ENCODE measurements around the gene STIL. TPM values are rescaled to one million over a fixed set of nuclear protein-coding genes. Genes with fewer than 3 reads are reported as not detected.
A peak's percentile ranks its signal among the peaks of the same experiment; 100 is the strongest.

STIL gene
- total and polyA plus RNA-seq, 4 donors = 0.85 to 5.9 (median 1.4) TPM

DNA sequence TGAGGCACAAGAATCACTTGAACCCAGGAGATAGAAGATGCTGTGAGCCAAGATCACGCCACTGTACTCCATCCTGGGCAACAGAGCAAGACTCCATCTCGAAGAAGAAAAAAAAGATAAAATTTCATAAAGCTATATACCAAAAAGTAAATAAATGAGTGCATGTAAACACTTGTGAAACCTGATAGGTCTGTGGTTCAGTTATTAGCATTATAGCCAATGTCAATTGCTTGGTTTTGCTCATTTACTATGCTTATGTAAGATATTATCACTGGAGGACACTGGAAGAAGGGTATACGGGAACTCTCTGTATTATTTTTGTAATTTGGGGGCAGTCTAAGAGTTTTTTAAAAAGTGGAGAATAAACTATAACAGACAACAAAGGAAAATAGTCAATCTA lies 64.2 kb downstream of the STIL start:
- Histone ChIP-seq H3K27me3 (ENCODE audit: control insufficient read depth in 3 of 3, insufficient read depth in 3 of 3, low read length in 2 of 3) (no peaks in the 10 kb centered on the region), H3K9me3 (ENCODE audit: control insufficient read depth in 4 of 4, insufficient read depth in 3 of 4, low read length in 3 of 4) (no peaks in the 10 kb centered on the region), H3K36me3 (ENCODE audit: control insufficient read depth in 4 of 4, insufficient read depth in 4 of 4, low read length in 4 of 4) (peaks cover 0 to 4% (median 2%) of the 10 kb centered on the region in 4 donors), H3K27ac (ENCODE audit: low read depth in 1 of 2, low read length in 1 of 2) (no peak overlapping the region), H3K9ac (ENCODE audit: insufficient read depth in 1 of 2, low read length in 2 of 2) (no peak overlapping the region), H3K4me3 (no peak overlapping the region), H3K4me1 (ENCODE audit: control insufficient read depth in 5 of 5, insufficient read depth in 5 of 5, low read length in 5 of 5) (no peaks in the 10 kb centered on the region)
- DNase-seq (no peak), ATAC-seq (ENCODE audit: insufficient read depth, low FRiP score) (no peak)
- TF ChIP-seq, protein P1, sequence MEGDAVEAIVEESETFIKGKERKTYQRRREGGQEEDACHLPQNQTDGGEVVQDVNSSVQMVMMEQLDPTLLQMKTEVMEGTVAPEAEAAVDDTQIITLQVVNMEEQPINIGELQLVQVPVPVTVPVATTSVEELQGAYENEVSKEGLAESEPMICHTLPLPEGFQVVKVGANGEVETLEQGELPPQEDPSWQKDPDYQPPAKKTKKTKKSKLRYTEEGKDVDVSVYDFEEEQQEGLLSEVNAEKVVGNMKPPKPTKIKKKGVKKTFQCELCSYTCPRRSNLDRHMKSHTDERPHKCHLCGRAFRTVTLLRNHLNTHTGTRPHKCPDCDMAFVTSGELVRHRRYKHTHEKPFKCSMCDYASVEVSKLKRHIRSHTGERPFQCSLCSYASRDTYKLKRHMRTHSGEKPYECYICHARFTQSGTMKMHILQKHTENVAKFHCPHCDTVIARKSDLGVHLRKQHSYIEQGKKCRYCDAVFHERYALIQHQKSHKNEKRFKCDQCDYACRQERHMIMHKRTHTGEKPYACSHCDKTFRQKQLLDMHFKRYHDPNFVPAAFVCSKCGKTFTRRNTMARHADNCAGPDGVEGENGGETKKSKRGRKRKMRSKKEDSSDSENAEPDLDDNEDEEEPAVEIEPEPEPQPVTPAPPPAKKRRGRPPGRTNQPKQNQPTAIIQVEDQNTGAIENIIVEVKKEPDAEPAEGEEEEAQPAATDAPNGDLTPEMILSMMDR (IDR thresholded peaks at IDR 0.05; ENCODE audit: control extremely low read depth, extremely low read depth) = no peak
- 92 to 95% methylated on average over 3 of the region's 3 CpGs for WGBS, 2 donors

DNA sequence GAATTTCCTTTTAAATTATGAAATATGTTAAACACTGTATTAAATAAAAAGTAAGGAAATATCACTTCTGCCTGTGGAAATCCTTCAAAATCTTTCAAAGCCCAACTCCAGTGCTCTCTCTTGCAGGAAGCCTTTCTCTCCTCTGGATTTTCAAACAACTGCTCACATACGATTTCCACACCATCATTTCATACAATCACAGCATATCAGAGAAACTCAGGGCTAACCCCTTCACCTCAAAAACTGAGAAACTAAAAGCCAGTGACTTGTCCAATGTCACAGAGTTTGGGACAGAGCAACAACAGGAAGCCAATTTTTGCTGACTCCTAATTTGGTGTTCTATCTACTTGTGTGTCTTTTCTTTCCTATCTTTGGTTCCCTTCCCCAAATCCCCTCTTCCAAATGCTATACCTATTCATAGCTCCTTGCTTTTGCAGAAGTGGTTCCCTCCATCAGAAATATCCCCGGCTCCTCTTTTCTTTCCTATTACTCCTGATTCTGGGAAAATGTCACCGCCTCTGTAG lies 69.5 kb downstream of the STIL start:
- WGBS, 2 donors = 62 to 69% methylated on average over 3 of the region's 3 CpGs
- Histone ChIP-seq H3K27ac (ENCODE audit: low read depth in 1 of 2, low read length in 1 of 2) (no peak overlapping the region), H3K27me3 (ENCODE audit: control insufficient read depth in 3 of 3, insufficient read depth in 3 of 3, low read length in 2 of 3) (peaks cover 0 to 8% (median 0%) of the 10 kb centered on the region in 3 donors), H3K36me3 (ENCODE audit: control insufficient read depth in 4 of 4, insufficient read depth in 4 of 4, low read length in 4 of 4) (no peaks in the 10 kb centered on the region), H3K4me3 (no peak overlapping the region), H3K4me1 (ENCODE audit: control insufficient read depth in 5 of 5, insufficient read depth in 5 of 5, low read length in 5 of 5) (peaks cover 0 to under 1% (median 0%) of the 10 kb centered on the region in 5 donors), H3K9ac (ENCODE audit: insufficient read depth in 1 of 2, low read length in 2 of 2) (no peak overlapping the region), H3K9me3 (ENCODE audit: control insufficient read depth in 4 of 4, insufficient read depth in 3 of 4, low read length in 3 of 4) (no peaks in the 10 kb centered on the region)
- no peak for DNase-seq
- no peak for ATAC-seq (ENCODE audit: insufficient read depth, low FRiP score)
- TF ChIP-seq, protein P1 (IDR thresholded peaks at IDR 0.05; ENCODE audit: control extremely low read depth, extremely low read depth) = no peak

DNA sequence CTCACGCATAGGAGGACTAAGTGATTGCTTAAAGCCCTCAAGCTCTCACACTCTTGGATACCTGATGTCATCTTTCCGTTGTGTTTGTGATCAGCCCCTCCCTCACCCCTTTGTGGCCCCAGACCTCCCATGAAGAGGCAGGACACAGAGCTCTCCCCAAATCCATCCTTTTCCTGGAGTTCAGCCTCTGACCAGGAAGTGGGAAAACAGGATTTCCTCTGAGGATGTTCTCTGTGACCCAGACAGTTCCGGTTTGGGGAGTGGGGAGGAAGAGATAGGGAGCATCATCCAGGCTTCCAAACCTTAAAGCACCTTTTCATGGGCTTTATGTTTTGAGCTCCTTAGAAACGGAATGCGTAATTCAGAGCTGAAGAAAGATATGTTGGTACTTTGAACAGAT lies 70.0 kb downstream of the STIL start:
- Histone ChIP-seq H3K27ac (ENCODE audit: low read depth in 1 of 2, low read length in 1 of 2) (peak overlapping the region in 1 of 2 donors; percentile 21), H3K9ac (ENCODE audit: insufficient read depth in 1 of 2, low read length in 2 of 2) (no peak overlapping the region), H3K4me1 (ENCODE audit: control insufficient read depth in 5 of 5, insufficient read depth in 5 of 5, low read length in 5 of 5) (peaks cover 0 to 2% (median 0%) of the 10 kb centered on the region in 5 donors), H3K36me3 (ENCODE audit: control insufficient read depth in 4 of 4, insufficient read depth in 4 of 4, low read length in 4 of 4) (no peaks in the 10 kb centered on the region), H3K27me3 (ENCODE audit: control insufficient read depth in 3 of 3, insufficient read depth in 3 of 3, low read length in 2 of 3) (peaks cover 0 to 8% (median 0%) of the 10 kb centered on the region in 3 donors), H3K9me3 (ENCODE audit: control insufficient read depth in 4 of 4, insufficient read depth in 3 of 4, low read length in 3 of 4) (no peaks in the 10 kb centered on the region), H3K4me3 (no peak overlapping the region)
- no peak for ATAC-seq (ENCODE audit: insufficient read depth, low FRiP score)
- no peak for DNase-seq
- 55 to 59% methylated on average over 5 of the region's 5 CpGs for WGBS, 2 donors
- TF ChIP-seq, protein P1 (IDR thresholded peaks at IDR 0.05; ENCODE audit: control extremely low read depth, extremely low read depth) = no peak

All from lung (tissue), 12 donors.